HG02943 (cell line): Measurements from ENCODE around the gene NRL.
A peak's percentile ranks its signal among the peaks of the same experiment; 100 is the strongest.

Experiments
- ATAC-seq: cut with Tn5 transposase; IDR thresholded peaks from one replicate; pipeline ENCODE4 v1.9.1; 2021; ENCODE audit warnings: mild to moderate bottlenecking, low read depth, moderate library complexity; ENCODE audit not compliant: unreplicated experiment

NRL gene

GRCh38 chr14:24145219-24145618, 30.5 kb upstream of the NRL start:
- no peak for ATAC-seq

- ATAC-seq: no peak
These were observed 29.7 kb upstream of the NRL start for GRCh38 chr14:24144451-24144850.

- no peak for ATAC-seq
These were observed 28.8 kb upstream of the NRL start for GRCh38 chr14:24143511-24143910.

GRCh38 chr14:24141097-24141880, 26.5 kb upstream of the NRL start, which contains the start of gene EMC9:
Gene EMC9, minus strand, starts transcription at chr14:24141591. Its CDS starts 287 bp downstream, at chr14:24141304.
- ATAC-seq: peak; percentile 83

- no peak for ATAC-seq
These were observed 24.7 kb upstream of the NRL start for GRCh38 chr14:24139272-24139934.

GRCh38 chr14:24138396-24139271, 23.9 kb upstream of the NRL start:
- ATAC-seq: no peak

GRCh38 chr14:24137529-24138395, 23.0 kb upstream of the NRL start:
- no peak for ATAC-seq

- no peak for ATAC-seq
These were observed 22.2 kb upstream of the NRL start for GRCh38 chr14:24136684-24137528.

GRCh38 chr14:24135834-24136683, 21.3 kb upstream of the NRL start, which contains the start of gene PSME1:
Gene PSME1, plus strand, starts transcription at chr14:24136194. Its CDS starts 69 bp downstream, at chr14:24136263.
- ATAC-seq: peak; percentile 79

- peak; percentile 17 for ATAC-seq
These were observed 20.8 kb upstream of the NRL start for GRCh38 chr14:24135584-24135833.

- ATAC-seq: no peak
These were observed 19.0 kb upstream of the NRL start for GRCh38 chr14:24133735-24134134.

GRCh38 chr14:24132976-24133375, 18.2 kb upstream of the NRL start:
- no peak for ATAC-seq

- ATAC-seq: no peak
These were observed 17.4 kb upstream of the NRL start for GRCh38 chr14:24132061-24132685.

GRCh38 chr14:24131549-24131966, 16.8 kb upstream of the NRL start:
- no peak for ATAC-seq

GRCh38 chr14:24130717-24131548, 16.2 kb upstream of the NRL start:
- no peak for ATAC-seq

- no peak for ATAC-seq
These were observed 15.6 kb upstream of the NRL start, which contains the start of gene FITM1 for GRCh38 chr14:24130380-24130716. Gene FITM1, plus strand, starts transcription at chr14:24130659. Its CDS starts 905 bp downstream, at chr14:24131564.

- no peak for ATAC-seq
These were observed 14.8 kb upstream of the NRL start for GRCh38 chr14:24129410-24129998.
